Stimulated activated CD4-positive, alpha-beta T cell treated with anti-CD3 and anti-CD28 coated beads, Interleukin-15, amount 100 ng/mL, for 1 hour (primary cell): Measurements from ENCODE around the gene OSTM1.
"Not testable (repeated sequence)": the region's sequence is repeated elsewhere in the genome, so short reads cannot be mapped to it uniquely, and the experiment has no call there.

Experiments used
- DNase-seq, 2 donors: peaks; one replicate each; pipeline ENCODE4 v3.0.0-alpha.2; 2020; ENCODE audit warnings: low read depth in 1 of 2, low spot score in 1 of 2

The OSTM1 gene

GRCh38 chr6:108024427-108025073 lies 50.0 kb downstream of the OSTM1 start:
- DNase-seq = no peak

- DNase-seq = no peak
Observed at GRCh38 chr6:108020472-108021116, 53.9 kb downstream of the OSTM1 start.

GRCh38 chr6:108016283-108016682 lies 58.3 kb downstream of the OSTM1 start:
- DNase-seq = not testable (repeated sequence)

GRCh38 chr6:108013787-108014439 lies 60.6 kb downstream of the OSTM1 start:
- no peak for DNase-seq

GRCh38 chr6:108009894-108010293 lies 64.6 kb downstream of the OSTM1 start:
- no peak for DNase-seq

- DNase-seq = not testable (repeated sequence)
Observed at GRCh38 chr6:108009258-108009657, 65.3 kb downstream of the OSTM1 start.

GRCh38 chr6:108008363-108008762 lies 66.2 kb downstream of the OSTM1 start:
- DNase-seq = no peak

GRCh38 chr6:108005961-108006360 lies 68.6 kb downstream of the OSTM1 start:
- DNase-seq = no peak

GRCh38 chr6:108004861-108005260 lies 69.7 kb downstream of the OSTM1 start:
- DNase-seq = no peak

GRCh38 chr6:108002365-108003221 lies 71.9 kb downstream of the OSTM1 start:
- no peak for DNase-seq

- DNase-seq = no peak
Observed at GRCh38 chr6:108001696-108002231, 72.8 kb downstream of the OSTM1 start.

GRCh38 chr6:108000259-108000658 lies 74.3 kb downstream of the OSTM1 start:
- not testable (repeated sequence) for DNase-seq

- no peak for DNase-seq
Observed at GRCh38 chr6:107999341-107999740, 75.2 kb downstream of the OSTM1 start.

- no peak for DNase-seq
Observed at GRCh38 chr6:107991772-107992550, 82.6 kb downstream of the OSTM1 start.
